IPS-15b (cell line): ENCODE measurements around the gene SMIM44.

Experiments used
- H3K27me3 ChIP-seq: one replicate; pipeline ENCODE4 v1.6.1; 2013; ENCODE audit warnings: low read length; ENCODE audit not compliant: control insufficient read depth, insufficient read depth
- H3K36me3 ChIP-seq: one replicate; pipeline ENCODE4 v1.6.1; 2013; ENCODE audit warnings: low read length; ENCODE audit not compliant: control insufficient read depth, insufficient read depth
- H3K4me1 ChIP-seq: one replicate; pipeline ENCODE4 v1.6.1; 2013; ENCODE audit warnings: mild to moderate bottlenecking, low read length; ENCODE audit not compliant: control insufficient read depth, insufficient read depth
- H3K4me3 ChIP-seq: one replicate; pipeline ENCODE4 v1.5.1; 2013; ENCODE audit warnings: low read depth, low read length
- H3K9ac ChIP-seq: one replicate; pipeline ENCODE4 v1.6.1; 2013; ENCODE audit warnings: low read depth, mild to moderate bottlenecking, low read length
- H3K9me3 ChIP-seq: one replicate; pipeline ENCODE4 v1.6.1; 2013; ENCODE audit warnings: mild to moderate bottlenecking, low read length; ENCODE audit not compliant: control insufficient read depth, insufficient read depth

Gene SMIM44

DNA sequence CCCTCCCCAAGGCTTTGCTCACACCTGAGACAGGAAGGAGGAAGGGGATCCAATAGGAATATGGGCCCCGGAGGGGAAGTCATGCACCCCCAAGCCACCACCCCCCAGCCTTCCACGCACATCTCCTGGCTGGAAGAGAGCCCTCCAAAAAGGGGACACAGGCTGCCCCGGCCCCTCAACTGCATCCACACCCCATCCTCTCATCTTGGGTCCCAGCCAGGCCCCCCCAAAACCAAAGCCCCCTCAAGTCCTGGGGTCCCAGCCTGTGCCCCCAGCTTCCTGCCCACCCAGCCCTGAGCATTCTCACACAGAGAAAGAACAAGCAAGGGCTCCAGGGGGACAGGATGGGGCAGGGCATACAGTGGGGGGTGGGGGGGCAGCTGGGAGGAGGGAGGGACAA, 15.0 kb downstream of the SMIM44 start:
- H3K27me3 ChIP-seq: peaks cover 34% of the 10 kb centered on the region
- no peaks in the 10 kb centered on the region for H3K4me1 ChIP-seq
- no peaks in the 10 kb centered on the region for H3K36me3 ChIP-seq
- H3K9me3 ChIP-seq: no peaks in the 10 kb centered on the region
- H3K4me3 ChIP-seq: no peak overlapping the region
- no peak overlapping the region for H3K9ac ChIP-seq

DNA sequence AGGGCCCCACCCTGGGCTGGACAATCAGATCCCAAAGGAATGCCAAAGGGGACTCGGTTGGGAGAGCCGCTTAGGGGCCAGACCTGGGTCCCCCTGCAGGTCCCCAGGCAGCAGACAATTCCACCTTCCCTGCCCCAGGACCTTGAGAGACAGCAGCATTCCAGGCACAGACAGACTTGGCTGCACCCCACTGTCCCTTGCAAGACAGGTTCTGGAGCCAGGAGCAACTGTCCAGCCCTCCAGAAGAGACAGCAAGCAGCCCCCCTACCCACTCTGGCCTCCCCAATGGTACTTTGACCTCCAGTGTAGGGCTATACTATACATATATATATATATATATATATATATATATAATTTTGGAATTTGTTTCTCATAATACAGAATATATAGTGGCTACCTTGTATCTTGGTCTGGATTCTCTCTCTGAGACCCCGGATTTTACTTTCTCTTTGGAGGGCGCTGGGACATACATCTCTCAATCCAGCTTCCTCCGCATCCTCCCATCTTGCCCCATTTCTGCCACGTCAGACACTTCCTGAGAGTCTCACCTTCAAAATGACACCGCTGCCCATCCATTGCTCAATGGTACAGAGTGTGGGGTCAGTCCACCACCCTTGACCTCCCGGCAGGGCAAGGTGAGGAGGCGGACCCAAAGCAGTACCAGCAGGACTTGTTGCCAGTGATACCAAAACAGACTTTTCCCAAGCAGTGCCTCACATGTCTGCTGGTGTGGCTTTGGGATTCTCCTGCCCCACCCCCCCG, 15.6 kb downstream of the SMIM44 start:
- H3K4me1 ChIP-seq: no peaks in the 10 kb centered on the region
- no peaks in the 10 kb centered on the region for H3K36me3 ChIP-seq
- peaks cover 40% of the 10 kb centered on the region for H3K27me3 ChIP-seq
- H3K9me3 ChIP-seq: no peaks in the 10 kb centered on the region
- H3K9ac ChIP-seq: no peak overlapping the region
- no peak overlapping the region for H3K4me3 ChIP-seq

- Histone ChIP-seq H3K4me3 (no peak overlapping the region), H3K4me1 (no peaks in the 10 kb centered on the region), H3K9ac (no peak overlapping the region), H3K27me3 (peaks cover 48% of the 10 kb centered on the region), H3K36me3 (no peaks in the 10 kb centered on the region), H3K9me3 (no peaks in the 10 kb centered on the region)
These were observed 16.6 kb downstream of the SMIM44 start for GRCh38 chr19:3466635-3467034.

- Histone ChIP-seq H3K4me3 (no peak overlapping the region), H3K9me3 (no peaks in the 10 kb centered on the region), H3K4me1 (no peaks in the 10 kb centered on the region), H3K27me3 (peaks cover 54% of the 10 kb centered on the region), H3K9ac (no peak overlapping the region), H3K36me3 (no peaks in the 10 kb centered on the region)
These were observed 17.7 kb downstream of the SMIM44 start for GRCh38 chr19:3465552-3465951.

DNA sequence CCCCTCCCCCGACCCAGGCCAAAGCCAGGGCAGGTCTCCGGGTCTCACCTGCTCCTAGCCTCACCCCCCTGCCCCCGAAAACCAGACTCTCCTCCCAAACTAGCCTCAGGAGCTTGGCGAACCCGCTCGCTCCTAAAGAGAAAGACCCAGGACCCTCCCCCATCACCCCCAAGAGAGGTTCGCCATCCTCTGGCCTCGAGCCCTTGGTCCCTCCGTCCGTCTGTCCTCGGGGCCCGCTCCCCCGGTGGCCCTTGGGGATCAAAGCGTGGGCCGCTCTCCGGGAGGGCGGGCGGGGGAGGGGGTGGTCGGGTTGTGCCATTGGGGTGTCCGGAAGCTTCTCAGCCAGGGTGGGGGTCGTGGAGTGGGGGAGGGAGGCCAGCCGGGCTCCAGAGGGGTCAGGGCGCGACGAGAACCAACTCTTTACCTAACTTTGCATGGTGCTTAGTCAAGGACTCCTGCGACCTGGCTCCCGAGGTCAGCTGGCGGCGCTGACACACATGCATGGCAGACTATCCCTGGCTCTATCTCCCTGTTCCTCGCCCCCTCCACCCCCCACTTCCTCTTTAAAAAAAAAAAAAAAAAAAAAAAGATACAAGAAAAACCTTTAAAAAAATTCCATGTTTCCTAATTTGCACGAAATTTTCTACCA, 18.5 kb downstream of the SMIM44 start:
- no peaks in the 10 kb centered on the region for H3K4me1 ChIP-seq
- no peaks in the 10 kb centered on the region for H3K9me3 ChIP-seq
- peaks cover 54% of the 10 kb centered on the region for H3K27me3 ChIP-seq
- peak overlapping the region; percentile 37 for H3K4me3 ChIP-seq
- H3K36me3 ChIP-seq: no peaks in the 10 kb centered on the region
- no peak overlapping the region for H3K9ac ChIP-seq

DNA sequence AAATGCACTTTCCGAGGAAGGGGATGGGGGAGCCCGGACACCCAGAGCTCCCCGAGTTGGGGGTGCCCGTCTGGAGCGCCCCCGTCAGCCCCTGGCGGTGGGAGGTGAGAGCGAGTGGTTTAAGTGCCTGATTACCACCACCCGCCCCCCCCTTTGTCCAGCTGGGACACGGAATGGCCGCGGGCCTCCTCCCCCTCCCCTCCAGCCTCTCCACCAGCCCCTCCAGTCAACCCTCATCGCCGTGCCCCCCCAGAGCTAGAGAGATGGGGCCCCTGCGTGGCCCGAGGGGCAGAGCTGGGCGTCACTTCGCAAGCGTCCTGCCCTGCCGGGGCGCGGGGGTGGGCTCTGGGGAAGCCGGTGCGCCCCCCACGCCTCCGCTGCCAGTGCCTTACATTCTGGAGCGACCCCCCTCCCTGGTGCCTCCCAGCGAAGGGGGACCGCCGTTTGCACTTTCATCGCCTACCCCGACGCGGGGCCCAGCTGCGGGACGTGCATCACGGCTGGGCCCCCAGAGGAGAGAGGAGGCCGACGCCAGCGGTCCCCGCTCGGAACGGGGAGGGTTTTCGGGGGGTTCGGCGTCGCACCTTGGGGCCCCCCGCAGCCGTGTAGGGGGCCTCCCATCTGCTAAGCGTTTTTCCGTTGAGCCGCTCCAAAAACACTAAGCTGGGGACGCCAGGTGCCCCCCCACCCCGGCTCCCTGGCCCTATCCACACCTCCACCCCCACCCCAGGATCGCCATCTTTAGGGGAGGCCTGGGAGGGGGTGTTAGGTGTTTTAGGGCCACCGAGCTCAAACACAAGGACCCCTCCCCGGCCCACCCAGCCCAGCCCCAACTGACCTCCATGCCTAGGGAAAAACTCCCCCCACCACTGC, 19.3 kb downstream of the SMIM44 start:
- peaks cover 48% of the 10 kb centered on the region for H3K27me3 ChIP-seq
- H3K9me3 ChIP-seq: no peaks in the 10 kb centered on the region
- no peak overlapping the region for H3K9ac ChIP-seq
- no peaks in the 10 kb centered on the region for H3K36me3 ChIP-seq
- H3K4me3 ChIP-seq: peak overlapping the region; percentile 43
- no peaks in the 10 kb centered on the region for H3K4me1 ChIP-seq

DNA sequence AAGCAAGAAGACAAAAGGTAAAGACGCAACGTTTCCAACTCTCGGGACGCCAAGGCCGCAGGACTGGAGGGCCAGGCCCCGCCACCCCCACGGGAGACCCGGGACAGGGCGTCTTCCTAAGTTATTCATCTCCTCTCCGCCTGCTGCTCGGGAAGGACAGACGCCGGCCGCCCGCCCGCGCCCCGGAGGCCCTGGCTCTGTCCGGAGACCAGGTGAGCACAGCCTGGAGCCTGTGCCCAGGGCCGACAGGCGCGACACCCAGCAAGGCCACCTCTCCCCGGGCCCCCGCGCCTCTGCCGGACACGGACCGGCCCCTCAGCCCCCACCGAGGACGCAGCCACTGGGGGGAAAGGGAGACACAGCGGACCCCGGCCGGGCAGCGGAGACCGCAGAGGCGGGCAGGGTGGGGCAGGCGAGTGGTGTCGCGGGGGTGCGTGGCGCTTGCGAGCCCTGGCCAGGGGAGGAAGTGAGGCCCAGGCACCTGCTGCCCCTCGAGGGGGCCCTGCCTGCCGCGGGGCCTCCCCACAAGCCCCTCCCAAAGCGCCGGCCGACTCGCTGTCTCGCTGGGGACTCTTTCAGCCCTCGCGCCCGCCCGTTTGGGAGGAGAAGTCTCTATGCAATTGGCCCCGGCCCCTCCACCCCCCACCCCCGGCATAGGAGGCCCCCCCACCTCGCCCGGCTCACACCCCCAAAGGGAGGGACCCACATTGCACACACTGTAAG, 20.1 kb downstream of the SMIM44 start:
- no peaks in the 10 kb centered on the region for H3K36me3 ChIP-seq
- H3K27me3 ChIP-seq: peaks cover 54% of the 10 kb centered on the region
- H3K9ac ChIP-seq: no peak overlapping the region
- H3K4me1 ChIP-seq: no peaks in the 10 kb centered on the region
- peak overlapping the region; percentile 43 for H3K4me3 ChIP-seq
- no peaks in the 10 kb centered on the region for H3K9me3 ChIP-seq

DNA sequence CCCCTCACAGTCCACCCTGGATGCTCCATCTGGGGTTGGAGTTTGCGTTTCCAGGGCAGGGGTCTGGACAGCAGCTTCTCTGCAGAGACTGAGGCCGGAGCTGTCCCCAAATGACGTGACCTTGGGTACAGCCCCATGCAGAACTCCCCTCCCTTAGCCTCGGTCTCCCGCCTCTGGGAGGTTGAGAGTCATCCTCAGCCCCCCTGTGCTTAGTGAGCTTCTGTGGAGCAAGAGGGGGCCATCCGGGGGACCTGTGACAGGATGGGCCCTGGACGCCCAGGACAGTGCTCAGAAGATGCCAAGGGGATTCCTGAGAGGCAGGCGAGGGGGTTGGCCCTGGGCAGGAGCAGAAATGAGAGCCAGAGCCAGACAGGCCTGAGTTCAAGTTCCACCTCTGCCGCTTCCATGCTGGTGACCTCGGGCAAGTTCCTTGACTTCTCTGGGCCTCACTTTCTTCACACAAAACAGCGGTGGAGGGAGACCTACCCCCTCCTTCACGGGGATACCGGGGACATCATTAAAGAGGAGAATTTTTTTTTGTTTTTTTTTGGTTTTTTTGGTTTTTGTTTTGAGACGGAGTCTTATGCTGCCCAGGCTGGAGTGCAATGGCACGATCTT, 23.2 kb downstream of the SMIM44 start:
- Histone ChIP-seq H3K4me1 (no peaks in the 10 kb centered on the region), H3K9ac (no peak overlapping the region), H3K27me3 (peaks cover 53% of the 10 kb centered on the region), H3K36me3 (no peaks in the 10 kb centered on the region), H3K4me3 (no peak overlapping the region), H3K9me3 (no peaks in the 10 kb centered on the region)

GRCh38 chr19:3459089-3459881, 24.0 kb downstream of the SMIM44 start:
- Histone ChIP-seq H3K36me3 (no peaks in the 10 kb centered on the region), H3K9me3 (no peaks in the 10 kb centered on the region), H3K4me3 (peak overlapping the region; percentile 37), H3K9ac (no peak overlapping the region), H3K4me1 (no peaks in the 10 kb centered on the region), H3K27me3 (peaks cover 51% of the 10 kb centered on the region)

- Histone ChIP-seq H3K36me3 (no peaks in the 10 kb centered on the region), H3K4me3 (peak overlapping the region; percentile 37), H3K4me1 (no peaks in the 10 kb centered on the region), H3K9ac (no peak overlapping the region), H3K9me3 (no peaks in the 10 kb centered on the region), H3K27me3 (peaks cover 48% of the 10 kb centered on the region)
These were observed 24.8 kb downstream of the SMIM44 start for GRCh38 chr19:3458229-3459088.
